Fibroblast of the aortic adventitia (primary cell): Measurements from ENCODE around the gene RNU7-1. TPM values are rescaled to one million over a fixed set of nuclear protein-coding genes. Genes with fewer than 3 reads are reported as not detected.

ENCODE experiments used
- DNase-seq: peaks from one replicate; pipeline ENCODE4 v3.0.0-alpha.2; 2010; ENCODE audit warnings: low read depth
- H3K4me3 ChIP-seq: 2 replicates; pipeline ENCODE4 v1.5.1; 2011; ENCODE audit warnings: low read depth, mild to moderate bottlenecking, control low read depth, low read length, moderate library complexity
- total RNA-seq: library from RNA; depleted of rRNA; stranded (reverse); fragments of >200 nt; gene quantifications from 2 replicates; pipeline ENCODE4 v1.2.3, GENCODE V29; 2012; ENCODE audit warnings: low replicate concordance
- TF ChIP-seq, protein P1 (sequence below): IDR thresholded peaks from 2 replicates; pipeline ENCODE4 v1.5.1; 2011; ENCODE audit warnings: mild to moderate bottlenecking, low read length, control low read depth, inconsistent platforms; ENCODE audit not compliant: insufficient read depth

The RNU7-1 gene
- total RNA-seq, 1 donor: not detected

- no peak for DNase-seq
- TF ChIP-seq, protein P1, sequence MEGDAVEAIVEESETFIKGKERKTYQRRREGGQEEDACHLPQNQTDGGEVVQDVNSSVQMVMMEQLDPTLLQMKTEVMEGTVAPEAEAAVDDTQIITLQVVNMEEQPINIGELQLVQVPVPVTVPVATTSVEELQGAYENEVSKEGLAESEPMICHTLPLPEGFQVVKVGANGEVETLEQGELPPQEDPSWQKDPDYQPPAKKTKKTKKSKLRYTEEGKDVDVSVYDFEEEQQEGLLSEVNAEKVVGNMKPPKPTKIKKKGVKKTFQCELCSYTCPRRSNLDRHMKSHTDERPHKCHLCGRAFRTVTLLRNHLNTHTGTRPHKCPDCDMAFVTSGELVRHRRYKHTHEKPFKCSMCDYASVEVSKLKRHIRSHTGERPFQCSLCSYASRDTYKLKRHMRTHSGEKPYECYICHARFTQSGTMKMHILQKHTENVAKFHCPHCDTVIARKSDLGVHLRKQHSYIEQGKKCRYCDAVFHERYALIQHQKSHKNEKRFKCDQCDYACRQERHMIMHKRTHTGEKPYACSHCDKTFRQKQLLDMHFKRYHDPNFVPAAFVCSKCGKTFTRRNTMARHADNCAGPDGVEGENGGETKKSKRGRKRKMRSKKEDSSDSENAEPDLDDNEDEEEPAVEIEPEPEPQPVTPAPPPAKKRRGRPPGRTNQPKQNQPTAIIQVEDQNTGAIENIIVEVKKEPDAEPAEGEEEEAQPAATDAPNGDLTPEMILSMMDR: no peak
- H3K4me3 ChIP-seq: no peak overlapping the region
These were observed 22.1 kb upstream of the RNU7-1 start for GRCh38 chr12:6921539-6921938.

- no peak for DNase-seq
- TF ChIP-seq, protein P1: no peak
- no peak overlapping the region for H3K4me3 ChIP-seq
These were observed 21.3 kb upstream of the RNU7-1 start for GRCh38 chr12:6921996-6922946.

DNA sequence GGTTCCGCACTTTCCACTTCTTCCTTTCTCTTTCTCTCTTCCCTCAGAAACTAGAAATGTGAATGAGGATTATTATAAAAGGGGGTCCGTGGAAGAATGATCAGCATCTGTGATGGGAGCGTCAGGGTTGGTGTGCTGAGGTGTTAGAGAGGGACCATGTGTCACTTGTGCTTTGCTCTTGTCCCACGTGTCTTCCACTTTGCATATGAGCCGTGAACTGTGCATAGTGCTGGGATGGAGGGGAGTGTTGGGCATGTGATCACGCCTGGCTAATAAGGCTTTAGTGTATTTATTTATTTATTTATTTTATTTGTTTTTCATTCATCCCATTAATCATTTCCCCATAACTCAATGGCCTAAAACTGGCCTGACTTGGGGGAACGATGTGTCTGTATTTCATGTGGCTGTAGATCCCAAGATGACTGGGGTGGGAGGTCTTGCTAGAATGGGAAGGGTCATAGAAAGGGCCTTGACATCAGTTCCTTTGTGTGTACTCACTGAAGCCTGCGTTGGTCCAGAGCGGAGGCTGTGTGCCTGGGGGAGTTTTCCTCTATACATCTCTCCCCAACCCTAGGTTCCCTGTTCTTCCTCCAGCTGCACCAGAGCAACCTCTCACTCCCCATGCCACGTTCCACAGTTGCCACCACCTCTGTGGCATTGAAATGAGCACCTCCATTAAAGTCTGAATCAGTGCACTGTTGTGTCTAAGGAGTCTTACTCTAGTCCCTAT lies 20.4 kb upstream of the RNU7-1 start:
- no peak for DNase-seq
- TF ChIP-seq, protein P1: peak; percentile 2
- no peak overlapping the region for H3K4me3 ChIP-seq

GRCh38 chr12:6923851-6924250 lies 19.8 kb upstream of the RNU7-1 start:
- DNase-seq: peak; percentile 38
- TF ChIP-seq, protein P1: no peak
- no peak overlapping the region for H3K4me3 ChIP-seq

DNA sequence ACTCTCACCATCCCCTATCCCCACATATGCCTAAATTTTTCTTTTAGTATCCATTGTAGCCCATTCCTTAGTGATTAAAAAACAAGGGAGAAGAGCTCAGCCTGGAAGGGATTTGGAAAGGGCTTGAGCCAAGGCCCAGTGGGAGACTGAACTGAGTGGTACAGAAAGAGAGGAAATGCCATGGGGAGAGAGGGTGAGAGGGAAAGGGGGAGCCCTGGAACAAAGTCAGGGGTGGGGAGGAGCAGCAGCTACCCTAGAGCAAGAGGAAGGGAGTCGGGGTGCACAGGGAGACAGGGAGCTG lies 18.4 kb upstream of the RNU7-1 start:
- peak overlapping the region; percentile 44 for H3K4me3 ChIP-seq
- TF ChIP-seq, protein P1: no peak
- no peak for DNase-seq

DNA sequence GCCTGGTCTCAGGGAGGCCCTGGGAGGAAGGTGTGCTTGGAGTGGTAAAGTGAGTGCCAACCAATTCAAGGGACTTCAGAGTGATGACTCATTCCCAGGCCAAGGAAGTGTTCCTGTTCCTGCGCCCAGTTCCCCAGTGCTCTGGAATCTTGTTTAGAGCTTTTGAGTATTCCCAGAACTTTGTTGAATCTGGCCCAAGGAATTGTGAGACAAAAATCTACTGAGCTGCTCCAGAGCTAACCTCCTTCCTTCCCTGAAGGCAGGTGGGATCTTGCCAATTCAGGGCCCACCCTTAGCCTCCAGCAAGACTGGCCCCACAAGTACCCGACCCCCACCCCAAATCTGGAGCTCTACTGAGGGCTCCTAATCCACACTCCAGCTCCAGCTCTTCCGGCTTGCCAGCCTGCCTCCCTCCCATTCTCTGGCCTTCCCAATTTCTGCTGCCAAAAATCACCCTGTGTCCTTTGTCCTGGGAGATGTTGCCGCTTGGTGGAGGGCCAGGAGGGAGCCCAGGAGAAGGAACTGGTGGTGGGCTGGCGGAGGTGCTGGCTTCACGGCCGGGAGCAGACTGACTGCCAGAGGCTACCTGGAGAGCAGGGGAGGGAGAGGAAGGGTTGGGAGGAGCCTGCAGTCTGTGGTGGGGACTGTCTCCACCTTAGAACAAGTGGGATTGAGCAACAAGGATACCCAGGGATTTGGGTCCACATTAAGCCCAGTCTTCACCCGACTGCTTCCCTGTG lies 17.9 kb upstream of the RNU7-1 start:
- peak overlapping the region; percentile 72 for H3K4me3 ChIP-seq
- TF ChIP-seq, protein P1: no peak
- peak; percentile 97 for DNase-seq
